GM12878 (cell line): ENCODE measurements around the gene NMT1. TPM values are rescaled to one million over a fixed set of nuclear protein-coding genes. Genes with fewer than 3 reads are reported as not detected.

ENCODE experiments used
- BCL3 ChIP-seq: IDR thresholded peaks from 2 replicates; pipeline ENCODE4 v1.6.1; 2011; ENCODE audit warnings: borderline replicate concordance, low read depth, mild to moderate bottlenecking, moderate library complexity, low read length; ENCODE audit not compliant: insufficient read depth, poor library complexity, severe bottlenecking
- BHLHE40 ChIP-seq, 2 experiments: fragments of 450-650 bp in 1 of 2; IDR thresholded peaks; 2 replicates each; pipeline ENCODE4 v1.6.1; 2011 to 2017; ENCODE audit warnings: low read depth in 2 of 2, borderline replicate concordance in 1 of 2, improper control_type of control experiment in 1 of 2, low read length in 1 of 2, mild to moderate bottlenecking in 1 of 2
- CHD2 ChIP-seq: IDR thresholded peaks from 2 replicates; pipeline ENCODE4 v1.6.1; 2011; ENCODE audit warnings: low read depth, low read length, improper control_type of control experiment, borderline replicate concordance
- GATAD2B ChIP-seq: fragments of 450-650 bp; conservative IDR thresholded peaks from 2 replicates; pipeline ENCODE4 v1.6.1; 2017; ENCODE audit warnings: low read depth, mild to moderate bottlenecking, moderate library complexity
- HCFC1 ChIP-seq: fragments of 150-350 bp; IDR thresholded peaks from 2 replicates; pipeline ENCODE4 v1.6.1; 2014; ENCODE audit warnings: low read length
- IRF4 ChIP-seq: IDR thresholded peaks from 2 replicates; pipeline ENCODE4 v1.6.1; 2011; ENCODE audit warnings: low read depth, low read length
- JUND ChIP-seq: IDR thresholded peaks from 2 replicates; pipeline ENCODE4 v1.6.1; 2012; ENCODE audit warnings: low read depth, mild to moderate bottlenecking, low read length, improper control_type of control experiment, moderate library complexity
- MTA3 ChIP-seq: IDR thresholded peaks from 2 replicates; pipeline ENCODE4 v1.6.1; 2012; ENCODE audit warnings: low read length, inconsistent platforms, borderline replicate concordance
- NBN ChIP-seq: fragments of 450-650 bp; IDR thresholded peaks from 2 replicates; pipeline ENCODE4 v1.6.1; 2016
- NFIC ChIP-seq: IDR thresholded peaks from 2 replicates; pipeline ENCODE4 v1.6.1; 2012; ENCODE audit warnings: low read depth, mild to moderate bottlenecking, inconsistent platforms, low read length, moderate library complexity
- STAT1 ChIP-seq: fragments of 450-650 bp; conservative IDR thresholded peaks from 2 replicates; pipeline ENCODE4 v1.6.1; 2014; ENCODE audit warnings: antibody characterized with exemption, mild to moderate bottlenecking
- SUPT20H ChIP-seq: IDR thresholded peaks from 2 replicates; pipeline ENCODE4 v1.6.1; 2011; ENCODE audit warnings: low read depth, mild to moderate bottlenecking, low read length, moderate library complexity, borderline replicate concordance; ENCODE audit not compliant: control insufficient read depth
- TBL1XR1 ChIP-seq: IDR thresholded peaks from 2 replicates; pipeline ENCODE4 v1.6.1; 2012; ENCODE audit warnings: low read depth, low read length, improper control_type of control experiment
- YBX1 ChIP-seq: fragments of 450-650 bp; IDR thresholded peaks from 2 replicates; pipeline ENCODE4 v1.6.1; 2016; ENCODE audit warnings: antibody characterized with exemption
- ZBTB11 ChIP-seq: fragments of 450-650 bp; formaldehyde crosslinking; IDR thresholded peaks from 2 replicates; pipeline ENCODE4 v1.5.0; 2022; ENCODE audit warnings: mild to moderate bottlenecking, missing genetic modification characterization
- ZNF24 ChIP-seq: fragments of 450-650 bp; IDR thresholded peaks from 2 replicates; pipeline ENCODE4 v1.6.1; 2017; ENCODE audit warnings: antibody characterized with exemption, mild to moderate bottlenecking
- ZNF274 ChIP-seq: IDR thresholded peaks from one replicate; pipeline ENCODE4 v1.8.0; 2011; ENCODE audit not compliant: insufficient read length, insufficient read depth
- polyA plus RNA-seq, 11 experiments: library from polyadenylated mRNA; depleted of rRNA in 4 of 11; unstranded in 6 of 11; stranded (reverse) in 5 of 11; fragments of >200 nt; fragmentation: Nextera tagmentation in 4 of 11; fragmentation: Illumina TruSeq in 1 of 11; extraction: Ambion mirVana in 4 of 11; extraction: Trizol in 1 of 11; gene quantifications; 1 replicate in 1 of 11; 2 replicates in 10 of 11; pipeline versions ENCODE4 v1.2.1 to v1.2.3, GENCODE V29; 2011 to 2016; ENCODE audit warnings: inconsistent platforms in 2 of 11, missing spikeins in 2 of 11, low read depth in 1 of 11
- total RNA-seq, 4 experiments: library from RNA; depleted of rRNA in 3 of 4; stranded (reverse); fragments of >200 nt in 3 of 4; fragmentation: Illumina TruSeq in 1 of 4; extraction: Trizol in 1 of 4; gene quantifications; 2 replicates each; pipeline versions ENCODE4 v1.2.1 to v1.2.3, GENCODE V29; 2013 to 2021
- TF ChIP-seq, protein P1 (sequence below): IDR thresholded peaks from 2 replicates; pipeline ENCODE4 v1.6.1; 2012; ENCODE audit warnings: low read length, inconsistent platforms
- TF ChIP-seq, protein P2 (sequence below): fragments of 450-650 bp; IDR thresholded peaks from 2 replicates; pipeline ENCODE4 v1.6.1; 2016; ENCODE audit warnings: mild to moderate bottlenecking, moderate library complexity, borderline replicate concordance

NMT1 gene
- total and polyA plus RNA-seq, 10 of the 15 experiments (the other 5 are each of a cell fraction or from before 2014, with no cell fraction given): 96.7 to 395 (median 222) TPM

GRCh38 chr17:45063198-45063597 is 2.1 kb downstream of the NMT1 start (continued):
- TF ChIP-seq NBN (peak; percentile 92), YBX1 (no peak), JUND (peak; percentile 88), ZNF24 (peak; percentile 84), ZNF274 (no peak), TBL1XR1 (peak; percentile 94), HCFC1 (no peak), NFIC (peak; percentile 99), BCL3 (peak; percentile 80), MTA3 (peak; percentile 98), ZBTB11 (CRISPR knock-in tag) (no peak), SUPT20H (no peak), IRF4 (peak; percentile 99), STAT1 (no peak), GATAD2B (peak; percentile 74; the same call in 1 of the 2 replicates), CHD2 (peak; percentile 25; the same call in 1 of the 2 replicates), BHLHE40 (IDR thresholded peaks at IDR 0.05; ENCODE audit: borderline replicate concordance in 1 of 2, low read depth in 2 of 2, low read length in 1 of 2) (peak; percentile 27 to 35; a peak in 2 of 4 replicates)
- TF ChIP-seq, protein P1, sequence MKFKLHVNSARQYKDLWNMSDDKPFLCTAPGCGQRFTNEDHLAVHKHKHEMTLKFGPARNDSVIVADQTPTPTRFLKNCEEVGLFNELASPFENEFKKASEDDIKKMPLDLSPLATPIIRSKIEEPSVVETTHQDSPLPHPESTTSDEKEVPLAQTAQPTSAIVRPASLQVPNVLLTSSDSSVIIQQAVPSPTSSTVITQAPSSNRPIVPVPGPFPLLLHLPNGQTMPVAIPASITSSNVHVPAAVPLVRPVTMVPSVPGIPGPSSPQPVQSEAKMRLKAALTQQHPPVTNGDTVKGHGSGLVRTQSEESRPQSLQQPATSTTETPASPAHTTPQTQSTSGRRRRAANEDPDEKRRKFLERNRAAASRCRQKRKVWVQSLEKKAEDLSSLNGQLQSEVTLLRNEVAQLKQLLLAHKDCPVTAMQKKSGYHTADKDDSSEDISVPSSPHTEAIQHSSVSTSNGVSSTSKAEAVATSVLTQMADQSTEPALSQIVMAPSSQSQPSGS: peak; percentile 92
- TF ChIP-seq, protein P2, sequence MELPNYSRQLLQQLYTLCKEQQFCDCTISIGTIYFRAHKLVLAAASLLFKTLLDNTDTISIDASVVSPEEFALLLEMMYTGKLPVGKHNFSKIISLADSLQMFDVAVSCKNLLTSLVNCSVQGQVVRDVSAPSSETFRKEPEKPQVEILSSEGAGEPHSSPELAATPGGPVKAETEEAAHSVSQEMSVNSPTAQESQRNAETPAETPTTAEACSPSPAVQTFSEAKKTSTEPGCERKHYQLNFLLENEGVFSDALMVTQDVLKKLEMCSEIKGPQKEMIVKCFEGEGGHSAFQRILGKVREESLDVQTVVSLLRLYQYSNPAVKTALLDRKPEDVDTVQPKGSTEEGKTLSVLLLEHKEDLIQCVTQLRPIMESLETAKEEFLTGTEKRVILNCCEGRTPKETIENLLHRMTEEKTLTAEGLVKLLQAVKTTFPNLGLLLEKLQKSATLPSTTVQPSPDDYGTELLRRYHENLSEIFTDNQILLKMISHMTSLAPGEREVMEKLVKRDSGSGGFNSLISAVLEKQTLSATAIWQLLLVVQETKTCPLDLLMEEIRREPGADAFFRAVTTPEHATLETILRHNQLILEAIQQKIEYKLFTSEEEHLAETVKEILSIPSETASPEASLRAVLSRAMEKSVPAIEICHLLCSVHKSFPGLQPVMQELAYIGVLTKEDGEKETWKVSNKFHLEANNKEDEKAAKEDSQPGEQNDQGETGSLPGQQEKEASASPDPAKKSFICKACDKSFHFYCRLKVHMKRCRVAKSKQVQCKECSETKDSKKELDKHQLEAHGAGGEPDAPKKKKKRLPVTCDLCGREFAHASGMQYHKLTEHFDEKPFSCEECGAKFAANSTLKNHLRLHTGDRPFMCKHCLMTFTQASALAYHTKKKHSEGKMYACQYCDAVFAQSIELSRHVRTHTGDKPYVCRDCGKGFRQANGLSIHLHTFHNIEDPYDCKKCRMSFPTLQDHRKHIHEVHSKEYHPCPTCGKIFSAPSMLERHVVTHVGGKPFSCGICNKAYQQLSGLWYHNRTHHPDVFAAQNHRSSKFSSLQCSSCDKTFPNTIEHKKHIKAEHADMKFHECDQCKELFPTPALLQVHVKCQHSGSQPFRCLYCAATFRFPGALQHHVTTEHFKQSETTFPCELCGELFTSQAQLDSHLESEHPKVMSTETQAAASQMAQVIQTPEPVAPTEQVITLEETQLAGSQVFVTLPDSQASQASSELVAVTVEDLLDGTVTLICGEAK: peak; percentile 68; the same call in 1 of the 2 replicates
